SHP77 (cell line): ENCODE measurements around the gene DTYMK.
A peak's percentile ranks its signal among the peaks of the same experiment; 100 is the strongest.
"Not testable (repeated sequence)": the region's sequence is repeated elsewhere in the genome, so short reads cannot be mapped to it uniquely, and the experiment has no call there.

Experiments
- DNase-seq, 2 experiments: peaks; one replicate each; lab custom pipeline; 2025; lab: John Stamatoyannopoulos, UW

Gene DTYMK

DNA sequence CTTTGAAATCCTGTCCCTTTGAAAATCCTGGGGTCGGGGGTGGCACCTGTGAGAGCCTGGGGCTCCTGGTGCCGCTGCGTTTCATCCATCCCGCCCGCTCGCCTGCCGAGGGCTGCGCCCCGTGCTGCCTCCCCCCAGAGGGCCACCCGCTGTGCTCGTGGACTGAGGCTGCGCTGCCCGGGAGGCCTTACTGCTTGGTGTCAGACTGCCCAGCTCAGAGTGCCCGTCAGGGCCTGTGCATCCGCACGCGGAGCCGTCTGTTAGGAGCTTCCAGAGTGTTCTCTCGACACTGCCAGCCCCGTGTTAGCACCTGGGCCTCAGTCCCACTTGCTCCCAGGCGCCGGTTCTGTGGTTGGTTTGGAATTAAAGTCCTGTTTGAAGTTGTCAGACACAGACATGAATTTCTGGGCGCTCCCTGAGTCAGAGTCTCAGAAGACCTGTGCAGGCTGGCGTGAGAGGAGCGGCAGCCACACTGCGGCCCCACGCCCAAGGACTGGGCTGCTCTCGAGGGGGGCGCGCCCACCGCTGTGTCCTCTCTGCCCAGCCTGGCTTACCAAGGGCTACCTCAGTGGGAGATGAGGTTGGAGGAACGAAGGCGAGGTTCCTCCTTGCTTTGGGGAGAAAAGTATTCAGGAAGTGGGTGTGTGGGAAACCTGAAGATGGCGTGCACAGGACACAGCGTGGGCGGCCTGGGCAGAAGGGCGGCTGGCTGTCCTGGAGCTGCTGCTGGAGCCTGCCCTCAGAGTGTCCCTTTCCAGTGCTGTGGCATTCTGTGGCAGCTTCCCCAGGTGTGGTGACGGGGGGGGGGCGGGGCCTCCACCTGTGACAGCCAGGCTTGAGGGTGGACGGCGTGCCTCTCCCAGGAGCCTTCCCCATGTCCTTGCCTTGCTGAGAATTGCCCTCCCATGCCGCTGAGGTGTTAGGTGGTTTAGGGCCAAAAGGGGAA is 14.1 kb downstream of the DTYMK start:
- DNase-seq, result no peak

GRCh38 chr2:241671457-241672240 is 15.0 kb downstream of the DTYMK start:
- DNase-seq, result no peak

DNA sequence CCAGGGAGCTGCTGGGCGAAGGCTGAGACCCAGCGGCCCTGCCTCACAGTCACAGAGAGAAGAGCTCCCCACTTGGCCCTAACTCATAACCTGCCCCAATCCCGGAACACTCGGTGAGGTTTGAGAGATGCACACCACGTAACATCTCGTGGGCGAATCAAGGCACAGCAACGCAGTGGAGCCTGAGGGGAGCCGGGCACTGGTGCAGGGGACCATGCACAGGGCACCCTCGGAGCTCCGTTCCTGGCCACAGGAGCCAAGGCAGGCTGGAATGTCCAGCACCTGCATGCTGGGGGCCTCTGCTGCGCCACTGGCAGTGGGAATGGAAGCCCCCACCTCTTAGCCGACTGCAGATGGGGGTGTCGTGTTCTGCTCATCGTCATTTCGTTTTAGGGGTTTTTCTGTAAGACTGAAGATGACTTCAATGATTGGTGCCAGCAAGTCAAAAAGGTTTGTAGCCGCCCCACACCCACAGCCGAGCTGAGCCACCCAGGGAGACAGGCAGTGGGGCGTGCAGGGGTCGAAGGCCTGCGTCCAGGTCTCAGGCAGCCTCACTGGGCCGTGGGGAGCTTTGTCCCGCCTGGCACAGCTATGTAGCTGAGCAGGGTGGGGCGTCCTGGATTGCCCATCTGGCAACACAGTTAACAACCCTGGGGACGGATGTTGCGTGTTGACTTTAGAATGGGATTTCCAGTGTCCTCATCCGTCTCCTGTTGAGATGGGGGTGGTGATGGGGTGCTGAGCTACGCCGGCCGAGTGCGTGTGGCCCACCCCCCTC is 16.1 kb downstream of the DTYMK start:
- no peak for DNase-seq

DNA sequence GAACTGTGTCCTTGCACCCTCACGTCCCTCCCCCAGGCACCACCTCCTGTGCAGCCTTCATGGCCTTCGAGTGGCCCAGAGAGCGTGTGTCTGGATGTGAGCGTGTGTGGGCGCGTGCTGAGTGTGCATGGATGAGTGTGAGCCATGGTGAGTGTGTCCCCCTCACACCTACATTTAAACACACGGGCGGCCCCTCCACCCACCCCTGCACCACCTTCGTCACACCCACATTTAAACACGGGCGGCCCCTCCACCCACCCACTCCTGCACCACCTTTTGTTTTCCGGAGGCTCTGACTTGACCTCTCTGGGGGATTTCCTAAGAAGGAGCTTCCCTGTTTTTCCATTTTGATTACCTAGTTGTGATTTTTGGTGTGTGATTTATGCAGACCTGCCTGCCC is 17.8 kb downstream of the DTYMK start:
- DNase-seq, result no peak

GRCh38 chr2:241668354-241668753 is 18.3 kb downstream of the DTYMK start:
- no peak for DNase-seq

- DNase-seq, result no peak
These were observed 19.8 kb downstream of the DTYMK start for GRCh38 chr2:241666627-241667400.

GRCh38 chr2:241665731-241666440 is 20.7 kb downstream of the DTYMK start:
- no peak for DNase-seq

DNA sequence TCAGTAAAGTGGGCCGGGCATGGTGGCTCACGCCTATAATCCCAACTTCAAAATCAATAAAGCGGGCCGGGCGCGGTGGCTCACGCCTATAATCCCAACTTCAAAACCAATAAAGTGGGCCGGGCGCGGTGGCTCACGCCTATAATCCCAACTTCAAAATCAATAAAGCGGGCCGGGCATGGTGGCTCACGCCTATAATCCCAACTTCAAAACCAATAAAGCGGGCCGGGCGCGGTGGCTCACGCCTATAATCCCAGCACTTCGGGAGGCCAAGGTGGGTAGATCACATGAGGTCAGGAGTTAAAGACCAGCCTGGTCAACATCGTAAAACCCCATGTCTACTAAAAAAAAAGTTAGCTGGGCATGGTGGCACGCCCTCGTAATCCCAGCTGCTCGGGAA is 23.9 kb downstream of the DTYMK start:
- not testable (repeated sequence) for DNase-seq

- DNase-seq, result no peak
These were observed 25.9 kb downstream of the DTYMK start for GRCh38 chr2:241660593-241661213.

GRCh38 chr2:241659150-241659739 is 27.4 kb downstream of the DTYMK start:
- peak; percentile 32 to 43 for DNase-seq

DNA sequence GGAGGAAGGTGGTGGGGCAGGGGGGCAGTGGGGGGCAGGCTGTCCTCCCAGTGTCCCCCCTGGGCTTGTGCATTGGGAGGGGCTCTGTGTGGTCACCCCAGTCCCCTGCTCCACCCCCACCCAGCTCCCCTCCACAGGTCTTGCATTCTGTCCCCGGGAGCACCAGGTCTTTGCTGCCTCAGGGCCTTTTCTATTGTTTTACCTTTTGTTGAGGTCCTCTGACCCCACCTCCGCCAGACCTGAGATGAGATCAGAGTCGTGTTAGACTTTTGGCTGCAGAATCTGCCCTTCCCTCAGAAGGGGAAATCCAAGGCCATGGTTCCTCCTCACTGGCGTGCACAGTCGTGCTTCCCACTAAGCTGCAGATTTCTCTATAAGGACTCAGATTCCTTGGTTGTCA is 28.3 kb downstream of the DTYMK start:
- DNase-seq, result no peak

GRCh38 chr2:241657786-241658254 is 28.8 kb downstream of the DTYMK start:
- DNase-seq, result no peak

GRCh38 chr2:241656190-241656741 is 30.3 kb downstream of the DTYMK start:
- no peak for DNase-seq

GRCh38 chr2:241655516-241656189 is 31.0 kb downstream of the DTYMK start:
- DNase-seq, result no peak

- DNase-seq, result no peak
These were observed 32.1 kb downstream of the DTYMK start for GRCh38 chr2:241654551-241654950.

GRCh38 chr2:241653210-241653750 is 33.3 kb downstream of the DTYMK start:
- DNase-seq, result no peak

DNA sequence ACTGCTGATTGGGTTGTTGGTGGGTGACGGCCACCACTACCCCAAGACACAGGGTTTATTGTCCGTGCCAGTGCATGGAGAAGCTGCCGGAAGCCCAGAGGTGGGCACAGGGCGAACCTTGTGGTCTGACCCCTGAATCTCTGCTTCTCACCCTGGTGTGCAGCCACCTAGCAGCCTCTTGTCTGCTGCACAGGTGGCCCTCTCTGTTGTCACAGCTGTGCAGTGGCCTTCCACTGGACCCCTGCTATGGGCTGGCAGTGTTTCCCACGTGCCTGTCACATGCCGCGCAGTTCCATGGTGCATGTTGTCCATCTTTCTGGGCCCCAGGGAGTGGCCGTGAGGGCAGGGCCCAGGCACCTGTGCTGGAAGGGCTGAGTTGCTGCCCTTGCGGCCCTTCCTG is 33.9 kb downstream of the DTYMK start:
- no peak for DNase-seq

DNA sequence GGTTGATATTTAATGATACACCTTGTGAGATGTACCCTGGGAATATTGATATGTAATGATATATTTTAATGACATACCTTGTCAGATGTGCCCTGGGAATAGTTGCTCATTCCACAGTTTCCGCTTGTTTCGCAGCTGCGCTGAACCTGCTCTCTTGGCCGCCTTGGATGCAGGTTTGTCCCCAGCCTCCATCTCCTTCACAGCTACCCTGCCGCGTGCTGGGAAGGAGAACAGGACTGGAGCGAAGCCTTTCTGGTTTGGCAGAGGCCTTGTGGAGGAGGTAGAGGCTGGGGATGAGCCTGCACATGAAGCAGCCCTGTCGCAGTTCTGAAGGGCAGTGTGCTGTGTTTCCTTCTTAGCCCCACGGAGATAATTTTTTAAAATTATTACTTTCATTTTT is 34.5 kb downstream of the DTYMK start:
- no peak for DNase-seq

DNA sequence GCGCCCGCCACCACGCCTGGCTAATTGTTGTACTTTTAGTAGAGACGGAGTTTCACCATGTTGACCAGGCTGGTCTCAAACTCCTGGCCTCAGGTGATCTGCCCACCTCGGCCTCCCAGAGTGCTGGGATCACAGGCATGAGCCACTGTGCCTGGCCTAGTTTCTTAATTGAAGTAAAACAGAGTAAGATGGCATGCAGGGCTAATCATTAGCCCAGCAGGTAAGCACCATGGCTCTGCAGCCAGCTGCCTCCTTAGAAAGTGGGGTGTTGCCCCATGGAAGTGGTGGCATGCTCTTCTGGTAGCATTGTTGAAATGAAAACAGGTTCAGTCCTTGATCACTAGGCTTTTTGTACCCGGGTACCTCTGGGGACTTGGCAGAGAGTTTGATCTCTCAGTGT is 36.7 kb downstream of the DTYMK start:
- DNase-seq, result no peak
